Measurements from ENCODE around the gene XYLT1. TPM values are rescaled to one million over a fixed set of nuclear protein-coding genes. Genes with fewer than 3 reads are reported as not detected.

The XYLT1 gene
- total RNA-seq, 1 experiment from 2014 or later, result 1.7 TPM

DNA sequence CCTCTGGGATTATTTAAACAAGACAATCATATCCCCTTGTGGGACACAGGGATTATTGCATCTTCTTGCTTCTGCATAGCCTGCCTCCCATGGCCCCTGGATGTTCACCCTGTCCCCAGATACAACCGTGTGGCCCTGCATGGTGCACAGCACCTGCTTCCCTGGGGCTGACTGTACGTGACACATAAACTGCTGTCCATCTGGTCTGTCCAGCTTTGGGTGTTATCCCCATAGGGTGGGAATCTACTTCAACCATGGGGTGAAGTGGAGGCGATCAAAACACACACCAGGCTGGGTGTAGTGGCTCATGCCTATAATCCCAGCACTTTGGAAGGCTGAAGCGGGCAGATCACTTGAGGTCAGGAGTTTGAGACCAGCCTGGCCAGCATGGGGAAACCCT is 138.8 kb downstream of the XYLT1 start:
- BruUV-seq (replicated peaks), result no TSS peak
- Histone ChIP-seq H3K4me2 (no peak overlapping the region), H3K9me2 (ENCODE audit: insufficient read depth) (no peaks in the 10 kb centered on the region), H4K20me1 (ENCODE audit: insufficient read depth) (no peaks in the 10 kb centered on the region), H3K79me2 (ENCODE audit: low read depth) (no peaks in the 10 kb centered on the region), H3K9me3 (ENCODE audit: insufficient read depth, low read depth) (no peaks in the 10 kb centered on the region), H2AFZ (no peak overlapping the region), H3K27ac (no peak overlapping the region), H3K4me1 (replicated peaks; ENCODE audit: insufficient read depth) (no peaks in the 10 kb centered on the region), H3F3A (ENCODE audit: insufficient read depth, low read depth) (no peaks in the 10 kb centered on the region), H3K27me3 (ENCODE audit: insufficient read depth, low read depth) (peaks cover 13% of the 10 kb centered on the region), H3K36me3 (ENCODE audit: low read depth) (no peaks in the 10 kb centered on the region), H3K4me3 (no peak overlapping the region)
- POLR2A ChIA-PET (ENCODE audit: unreplicated experiment), result interaction anchor here (0.7 kb wide), 1 partner anchor 1593 kb away, joined by 3 read pairs; no protein-coding TSS in a partner anchor
- DNase-seq, result no peak
- TF ChIP-seq, protein P1, sequence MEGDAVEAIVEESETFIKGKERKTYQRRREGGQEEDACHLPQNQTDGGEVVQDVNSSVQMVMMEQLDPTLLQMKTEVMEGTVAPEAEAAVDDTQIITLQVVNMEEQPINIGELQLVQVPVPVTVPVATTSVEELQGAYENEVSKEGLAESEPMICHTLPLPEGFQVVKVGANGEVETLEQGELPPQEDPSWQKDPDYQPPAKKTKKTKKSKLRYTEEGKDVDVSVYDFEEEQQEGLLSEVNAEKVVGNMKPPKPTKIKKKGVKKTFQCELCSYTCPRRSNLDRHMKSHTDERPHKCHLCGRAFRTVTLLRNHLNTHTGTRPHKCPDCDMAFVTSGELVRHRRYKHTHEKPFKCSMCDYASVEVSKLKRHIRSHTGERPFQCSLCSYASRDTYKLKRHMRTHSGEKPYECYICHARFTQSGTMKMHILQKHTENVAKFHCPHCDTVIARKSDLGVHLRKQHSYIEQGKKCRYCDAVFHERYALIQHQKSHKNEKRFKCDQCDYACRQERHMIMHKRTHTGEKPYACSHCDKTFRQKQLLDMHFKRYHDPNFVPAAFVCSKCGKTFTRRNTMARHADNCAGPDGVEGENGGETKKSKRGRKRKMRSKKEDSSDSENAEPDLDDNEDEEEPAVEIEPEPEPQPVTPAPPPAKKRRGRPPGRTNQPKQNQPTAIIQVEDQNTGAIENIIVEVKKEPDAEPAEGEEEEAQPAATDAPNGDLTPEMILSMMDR (conservative IDR thresholded peaks at IDR 0.05), result no peak
- TF ChIP-seq EZH2 (IDR thresholded peaks at IDR 0.05; ENCODE audit: low read depth), result no peak
- CTCF ChIA-PET, result no interaction called here
- intact Hi-C loops (cut with micrococcal nuclease; ENCODE audit: unreplicated experiment), result no loop called here

DNA sequence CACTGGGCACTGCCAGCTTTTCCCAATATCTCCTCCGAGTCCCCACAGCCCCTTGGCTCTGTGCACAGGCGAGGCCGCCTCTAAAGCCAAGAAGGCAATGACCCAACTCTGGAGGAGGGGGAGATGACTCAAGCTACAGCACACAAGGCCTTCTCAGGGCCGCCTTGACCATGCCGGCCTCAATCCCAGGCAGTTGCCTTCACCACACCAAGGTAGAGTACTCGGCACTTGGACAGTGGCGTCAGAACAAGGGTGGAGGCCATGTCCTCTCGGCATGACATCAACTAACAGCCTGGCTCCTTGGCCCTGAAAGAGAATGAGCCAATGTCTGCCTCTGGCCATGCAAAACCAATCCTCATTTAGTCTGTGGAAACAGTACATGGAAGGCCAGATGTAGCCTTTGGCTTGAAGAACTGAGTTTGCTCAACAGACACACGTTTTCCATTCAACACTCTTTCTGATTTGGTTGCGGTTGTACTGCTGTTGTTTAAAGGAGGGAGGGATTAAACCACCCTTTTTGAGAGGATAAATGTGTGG is 139.6 kb downstream of the XYLT1 start:
- no TSS peak for BruUV-seq (replicated peaks)
- POLR2A ChIA-PET (ENCODE audit: unreplicated experiment), result no interaction called here
- intact Hi-C loops (cut with micrococcal nuclease; ENCODE audit: unreplicated experiment), result no loop called here

DNA sequence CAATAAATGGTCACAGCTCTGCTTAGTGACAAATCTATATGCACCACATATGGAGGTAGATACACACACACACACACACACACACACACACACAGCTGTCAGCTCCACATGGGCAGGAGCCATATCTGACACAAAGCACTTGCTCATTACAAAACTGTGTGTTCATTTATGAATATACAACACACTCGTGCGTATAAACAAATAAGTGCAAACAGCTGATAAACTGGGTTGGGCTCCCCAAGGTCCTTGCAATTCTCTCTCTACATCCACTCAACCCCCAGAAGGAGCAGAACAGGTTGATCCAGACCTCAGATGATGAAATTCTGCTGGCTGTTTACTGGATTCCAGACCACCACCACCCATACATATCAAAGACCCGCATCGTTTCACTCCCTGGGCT is 140.7 kb downstream of the XYLT1 start:
- Histone ChIP-seq H3K36me3 (ENCODE audit: low read depth) (no peaks in the 10 kb centered on the region), H2AFZ (no peak overlapping the region), H3K27me3 (ENCODE audit: insufficient read depth, low read depth) (peaks cover 7% of the 10 kb centered on the region), H3K27ac (no peak overlapping the region), H3K4me1 (replicated peaks; ENCODE audit: insufficient read depth) (no peaks in the 10 kb centered on the region), H3K79me2 (ENCODE audit: low read depth) (no peaks in the 10 kb centered on the region), H3K9me2 (ENCODE audit: insufficient read depth) (no peaks in the 10 kb centered on the region; the same call in 1 of the 2 replicates), H3K9me3 (ENCODE audit: insufficient read depth, low read depth) (no peaks in the 10 kb centered on the region), H3K4me3 (no peak overlapping the region), H3K4me2 (no peak overlapping the region), H4K20me1 (ENCODE audit: insufficient read depth) (no peaks in the 10 kb centered on the region), H3F3A (ENCODE audit: insufficient read depth, low read depth) (no peaks in the 10 kb centered on the region)
- POLR2A ChIA-PET (ENCODE audit: unreplicated experiment), result no interaction called here
- TF ChIP-seq EZH2 (IDR thresholded peaks at IDR 0.05; ENCODE audit: low read depth), result no peak
- TF ChIP-seq, protein P1 (conservative IDR thresholded peaks at IDR 0.05), result no peak
- CTCF ChIA-PET, result no interaction called here
- DNase-seq, result no peak
- intact Hi-C loops (cut with micrococcal nuclease; ENCODE audit: unreplicated experiment), result no loop called here
- BruUV-seq (replicated peaks), result no TSS peak

More for the DNA sequence above, 139.6 kb downstream of the XYLT1 start:
- H3K27ac ChIP-seq, result no peak overlapping the region
- no peak overlapping the region for H3K4me3 ChIP-seq
- no peak overlapping the region for H2AFZ ChIP-seq
- H4K20me1 ChIP-seq (ENCODE audit: insufficient read depth), result no peaks in the 10 kb centered on the region
- no peaks in the 10 kb centered on the region for H3K79me2 ChIP-seq (ENCODE audit: low read depth)
- H3K9me3 ChIP-seq (ENCODE audit: insufficient read depth, low read depth), result no peaks in the 10 kb centered on the region
- CTCF ChIA-PET, result interaction anchor here (0.7 kb wide), 1 partner anchor 1227 kb away, joined by 3 read pairs; no protein-coding TSS in a partner anchor
- H3K4me1 ChIP-seq (replicated peaks; ENCODE audit: insufficient read depth), result no peaks in the 10 kb centered on the region
- peaks cover 11% of the 10 kb centered on the region for H3K27me3 ChIP-seq (ENCODE audit: insufficient read depth, low read depth)
- no peaks in the 10 kb centered on the region; the same call in 1 of the 2 replicates for H3K9me2 ChIP-seq (ENCODE audit: insufficient read depth)
- no peak for DNase-seq
- no peak overlapping the region for H3K4me2 ChIP-seq
- H3F3A ChIP-seq (ENCODE audit: insufficient read depth, low read depth), result no peaks in the 10 kb centered on the region
- no peak for TF ChIP-seq EZH2 (IDR thresholded peaks at IDR 0.05; ENCODE audit: low read depth)
- TF ChIP-seq, protein P1 (conservative IDR thresholded peaks at IDR 0.05), result no peak
- no peaks in the 10 kb centered on the region for H3K36me3 ChIP-seq (ENCODE audit: low read depth)

Measured in PC-9 (cell line).